Measurements from ENCODE around the gene RAB43.
"Not testable (repeated sequence)": the region's sequence is repeated elsewhere in the genome, so short reads cannot be mapped to it uniquely, and the experiment has no call there.

RAB43 gene

GRCh38 chr3:129122412-129123011 is 908 bp upstream of the RAB43 start:
- FAIRE-seq (no peak), DNase-seq (ENCODE audit: low spot score) (no peak)

GRCh38 chr3:129121016-129121791 is 400 bp downstream of the RAB43 start:
- DNase-seq (ENCODE audit: low spot score) (no peak), FAIRE-seq (no peak)

- FAIRE-seq, result no peak
- DNase-seq (ENCODE audit: low spot score), result peak; percentile 90
Measured at GRCh38 chr3:129120254-129121004, 1.2 kb downstream of the RAB43 start.

- DNase-seq (ENCODE audit: low spot score) (no peak), FAIRE-seq (no peak)
Measured at GRCh38 chr3:129119365-129120100, 2.1 kb downstream of the RAB43 start.

GRCh38 chr3:129118745-129119144 is 2.9 kb downstream of the RAB43 start:
- DNase-seq (ENCODE audit: low spot score) (no peak), FAIRE-seq (no peak)

GRCh38 chr3:129117134-129117533 is 4.5 kb downstream of the RAB43 start:
- no peak for DNase-seq (ENCODE audit: low spot score)
- no peak for FAIRE-seq

- DNase-seq (ENCODE audit: low spot score), result no peak
- FAIRE-seq, result no peak
Measured at GRCh38 chr3:129116482-129116946, 5.1 kb downstream of the RAB43 start.

GRCh38 chr3:129114455-129114854 is 7.1 kb downstream of the RAB43 start:
- DNase-seq (ENCODE audit: low spot score), result no peak
- FAIRE-seq, result no peak

GRCh38 chr3:129112308-129113052 is 9.1 kb downstream of the RAB43 start:
- DNase-seq (ENCODE audit: low spot score), result no peak

GRCh38 chr3:129111076-129111780 is 10.4 kb downstream of the RAB43 start:
- DNase-seq (ENCODE audit: low spot score); FAIRE-seq: not testable (repeated sequence)

More at GRCh38 chr3:129112308-129113052, 9.1 kb downstream of the RAB43 start:
- FAIRE-seq, result no peak

GRCh38 chr3:129107793-129108192 is 13.8 kb downstream of the RAB43 start:
- FAIRE-seq, result no peak

GRCh38 chr3:129106866-129107565 is 14.6 kb downstream of the RAB43 start:
- FAIRE-seq, result no peak
- no peak for DNase-seq (ENCODE audit: low spot score)

More at GRCh38 chr3:129107793-129108192, 13.8 kb downstream of the RAB43 start:
- DNase-seq (ENCODE audit: low spot score), result no peak

GRCh38 chr3:129106320-129106719 is 15.3 kb downstream of the RAB43 start:
- FAIRE-seq (no peak), DNase-seq (ENCODE audit: low spot score) (no peak)

GRCh38 chr3:129105862-129106261 is 15.7 kb downstream of the RAB43 start:
- FAIRE-seq, result no peak
- DNase-seq (ENCODE audit: low spot score), result no peak

GRCh38 chr3:129104498-129105079 is 17.0 kb downstream of the RAB43 start:
- FAIRE-seq, result no peak

GRCh38 chr3:129104051-129104450 is 17.6 kb downstream of the RAB43 start:
- FAIRE-seq, result no peak
- no peak for DNase-seq (ENCODE audit: low spot score)

More at GRCh38 chr3:129104498-129105079, 17.0 kb downstream of the RAB43 start:
- no peak for DNase-seq (ENCODE audit: low spot score)

- DNase-seq (ENCODE audit: low spot score) (no peak), FAIRE-seq (no peak)
Measured at GRCh38 chr3:129103296-129103695, 18.3 kb downstream of the RAB43 start.

- DNase-seq (ENCODE audit: low spot score) (no peak), FAIRE-seq (no peak)
Measured at GRCh38 chr3:129101370-129102138, 20.1 kb downstream of the RAB43 start.

Data from urothelium cell line (cell line).